Transverse colon (tissue), 4 donors: ENCODE measurements around the gene MB21D2. TPM values are rescaled to one million over a fixed set of nuclear protein-coding genes. Genes with fewer than 3 reads are reported as not detected.

Experiments used
- DNase-seq: peaks from one replicate; pipeline ENCODE4 v3.0.0-alpha.2; 2019
- H3K27ac ChIP-seq, 4 donors: fragments of 200-600 bp; sonication (generic); 2 replicates each; pipeline ENCODE4 v1.5.1; 2016 to 2018; ENCODE audit warnings: inconsistent platforms in 4 of 4
- H3K27me3 ChIP-seq: fragments of 200-600 bp; sonication (generic); 2 replicates; pipeline ENCODE4 v1.5.1; 2017; ENCODE audit warnings: inconsistent platforms
- H3K36me3 ChIP-seq, 4 donors: fragments of 200-600 bp; sonication (generic); 2 replicates each; pipeline ENCODE4 v1.5.1; 2017 to 2019; ENCODE audit warnings: inconsistent platforms in 4 of 4
- H3K4me1 ChIP-seq, 4 donors: fragments of 200-600 bp; sonication (generic); 2 replicates each; pipeline ENCODE4 v1.5.1; 2017 to 2020; ENCODE audit warnings: inconsistent platforms in 4 of 4
- H3K4me3 ChIP-seq, 4 donors: fragments of 200-600 bp; sonication (generic); 1 replicate in 1 of 4; 2 replicates in 3 of 4; pipeline versions ENCODE4 v1.5.1 to v1.6.1; 2017 to 2019; ENCODE audit warnings: inconsistent platforms in 4 of 4
- H3K9me3 ChIP-seq, 2 donors: fragments of 200-600 bp; sonication (generic); 2 replicates each; pipeline ENCODE4 v1.5.1; 2017 to 2019; ENCODE audit warnings: inconsistent platforms in 2 of 2
- CTCF ChIP-seq, 5 experiments: fragments of 200-600 bp in 3 of 5; fragments of 450-650 bp in 2 of 5; sonication (generic) in 3 of 5; IDR thresholded peaks; 1 replicate in 2 of 5; 2 replicates in 3 of 5; pipeline ENCODE4 v1.5.1; 2016 to 2017; ENCODE audit warnings: antibody characterized with exemption in 5 of 5, inconsistent platforms in 3 of 5, mild to moderate bottlenecking in 2 of 5, moderate library complexity in 1 of 5
- EP300 ChIP-seq: sonication (generic); formaldehyde crosslinking; IDR thresholded peaks from one replicate; pipeline ENCODE4 v1.6.1; 2017; ENCODE audit warnings: antibody characterized with exemption, low read depth
- POLR2A ChIP-seq: fragments of 450-650 bp; IDR thresholded peaks from one replicate; pipeline ENCODE4 v1.6.1; 2016; ENCODE audit warnings: antibody characterized with exemption, mild to moderate bottlenecking, moderate library complexity
- POLR2AphosphoS5 ChIP-seq, 3 donors: sonication (generic); formaldehyde crosslinking; IDR thresholded peaks; one replicate each; pipeline ENCODE4 v1.6.1; 2016; ENCODE audit warnings: antibody characterized with exemption in 3 of 3
- WGBS, 2 donors: methylation state at CpG; one replicate each; pipeline ENCODE4 v1.1.5; 2018; ENCODE audit warnings: low coverage in 1 of 2; 5-methylcytosine and 5-hydroxymethylcytosine counted together
- in situ Hi-C, 4 donors: fragments of 200-750 bp; cut with MboI; loops; one replicate each; pipeline versions ENCODE4 v1.15.0 to v1.15.1; 2017; ENCODE audit warnings: low sequenced_read_pairs in 3 of 4, low pct_ligation_motif_present in 1 of 4, low pct_unique_long_range_greater_than_20kb in 1 of 4
- intact Hi-C: fragments of 100-400 bp; cut with DNase I; formaldehyde crosslinking; loops from one replicate; pipeline ENCODE4 v1.15.1; 2023; ENCODE audit warnings: low total_unique reads
- total RNA-seq, 4 donors: library from RNA; depleted of rRNA; stranded (reverse); fragments of >200 nt; gene quantifications; one replicate each; pipeline ENCODE4 v1.1.0, GENCODE V29; 2016

Gene MB21D2
- total RNA-seq, 4 donors from 2014 or later = 1.5 to 8.4 (median 4.2) TPM

GRCh38 chr3:192834428-192834827 lies 83.2 kb downstream of the MB21D2 start:
- no peak overlapping the region for H3K4me3 ChIP-seq
- H3K9me3 ChIP-seq = no peaks in the 10 kb centered on the region
- WGBS, 2 donors = 38 to 68% methylated on average over 1 to 3 of the region's 3 CpGs
- no peak for TF ChIP-seq EP300
- TF ChIP-seq POLR2A = no peak
- TF ChIP-seq CTCF (IDR thresholded peaks at IDR 0.05) = no peak
- no peak for TF ChIP-seq POLR2AphosphoS5 (IDR thresholded peaks at IDR 0.05)
- H3K27ac ChIP-seq = no peak overlapping the region
- intact Hi-C loops (no loop called here), in situ Hi-C loops (no loop called here)
- H3K4me1 ChIP-seq = peaks cover 0 to 21% (median 13%) of the 10 kb centered on the region in 4 donors
- no peaks in the 10 kb centered on the region for H3K27me3 ChIP-seq
- H3K36me3 ChIP-seq = no peaks in the 10 kb centered on the region
- no peak for DNase-seq

- intact Hi-C loops = no loop called here
- H3K4me3 ChIP-seq = no peak overlapping the region
- in situ Hi-C loops = no loop called here
- no peaks in the 10 kb centered on the region for H3K36me3 ChIP-seq
- TF ChIP-seq CTCF (IDR thresholded peaks at IDR 0.05) (no peak), POLR2A (no peak), POLR2AphosphoS5 (IDR thresholded peaks at IDR 0.05) (peak in 2 of 3 donors; percentile 17 to 18), EP300 (no peak)
- no peaks in the 10 kb centered on the region for H3K9me3 ChIP-seq
- WGBS, 2 donors = 50 to 63% methylated on average over 4 to 9 of the region's 9 CpGs
- H3K27ac ChIP-seq = peak overlapping the region; percentile 14 to 67 (median 44)
- no peaks in the 10 kb centered on the region for H3K27me3 ChIP-seq
- peaks cover 0 to 21% (median 13%) of the 10 kb centered on the region in 4 donors for H3K4me1 ChIP-seq
- DNase-seq = no peak
Measured at GRCh38 chr3:192833177-192833890, 84.3 kb downstream of the MB21D2 start.

- intact Hi-C loops (no loop called here), in situ Hi-C loops (no loop called here)
- no peaks in the 10 kb centered on the region for H3K27me3 ChIP-seq
- TF ChIP-seq EP300 (no peak), CTCF (IDR thresholded peaks at IDR 0.05) (no peak), POLR2AphosphoS5 (IDR thresholded peaks at IDR 0.05) (no peak), POLR2A (no peak)
- no peak for DNase-seq
- peak overlapping the region in 2 of 4 donors; percentile 32 to 67 for H3K27ac ChIP-seq
- no peaks in the 10 kb centered on the region for H3K36me3 ChIP-seq
- H3K4me1 ChIP-seq = peaks cover 0 to 21% (median 13%) of the 10 kb centered on the region in 4 donors
- H3K9me3 ChIP-seq = no peaks in the 10 kb centered on the region
- whole genome bisulfite sequencing, 2 donors = 58 to 69% methylated on average over 1 of the region's 1 CpG
- H3K4me3 ChIP-seq = no peak overlapping the region
Measured at GRCh38 chr3:192831801-192832347, 85.8 kb downstream of the MB21D2 start.

- Histone ChIP-seq H3K27ac (peak overlapping the region in 1 of 4 donors; percentile 67), H3K4me1 (peaks cover 0 to 15% (median 10%) of the 10 kb centered on the region in 4 donors), H3K27me3 (no peaks in the 10 kb centered on the region), H3K4me3 (no peak overlapping the region), H3K9me3 (no peaks in the 10 kb centered on the region), H3K36me3 (no peaks in the 10 kb centered on the region)
- in situ Hi-C loops = no loop called here
- no peak for DNase-seq
- intact Hi-C loops = no loop called here
- TF ChIP-seq POLR2AphosphoS5 (IDR thresholded peaks at IDR 0.05) (no peak), POLR2A (no peak), CTCF (IDR thresholded peaks at IDR 0.05) (no peak), EP300 (no peak)
- 65 to 74% methylated on average over 5 to 6 of the region's 6 CpGs for WGBS, 2 donors
Measured at GRCh38 chr3:192831111-192831644, 86.5 kb downstream of the MB21D2 start.
